GM21447 (cell line): ENCODE results near the gene EOLA1.
"Not testable (repeated sequence)": the region's sequence is repeated elsewhere in the genome, so short reads cannot be mapped to it uniquely, and the experiment has no call there.

ENCODE experiments used
- ATAC-seq: cut with Tn5 transposase; IDR thresholded peaks from one replicate; pipeline ENCODE4 v1.9.1; 2021; ENCODE audit not compliant: unreplicated experiment

Gene EOLA1

GRCh38 chrX:149595214-149595613, 54.4 kb downstream of the EOLA1 start, which contains the start of gene HSFX2:
Gene HSFX2 (minus strand): TSS chrX:149595314. CDS start chrX:149594700, 614 bp downstream.
- ATAC-seq, result not testable (repeated sequence)

- not testable (repeated sequence) for ATAC-seq
Observed at GRCh38 chrX:149595943-149596342, 55.1 kb downstream of the EOLA1 start.
